ENCODE measurements around the gene ZNF574.

DNA sequence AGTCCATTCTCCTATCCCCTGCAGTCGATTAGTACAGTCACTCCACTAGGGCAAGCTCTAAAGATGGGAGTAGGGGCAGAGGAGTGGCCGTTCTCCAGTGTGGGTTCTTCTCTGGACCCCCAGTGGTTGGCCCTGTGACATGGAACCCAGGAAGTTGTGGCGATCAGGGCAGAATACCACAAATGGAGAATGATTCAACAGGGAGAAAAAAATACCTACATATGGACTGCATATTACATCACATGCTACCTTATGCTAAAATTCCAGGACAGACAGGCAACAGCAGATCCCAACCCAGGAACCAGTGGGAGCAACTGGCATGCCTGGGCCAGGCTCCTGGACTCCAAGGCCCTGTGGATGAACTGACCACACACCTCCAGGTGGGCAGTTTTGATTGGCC, 35.8 kb downstream of the ZNF574 start:
- no peak for TF ChIP-seq POLR2A (IDR thresholded peaks at IDR 0.05)
- TF ChIP-seq, protein P1, sequence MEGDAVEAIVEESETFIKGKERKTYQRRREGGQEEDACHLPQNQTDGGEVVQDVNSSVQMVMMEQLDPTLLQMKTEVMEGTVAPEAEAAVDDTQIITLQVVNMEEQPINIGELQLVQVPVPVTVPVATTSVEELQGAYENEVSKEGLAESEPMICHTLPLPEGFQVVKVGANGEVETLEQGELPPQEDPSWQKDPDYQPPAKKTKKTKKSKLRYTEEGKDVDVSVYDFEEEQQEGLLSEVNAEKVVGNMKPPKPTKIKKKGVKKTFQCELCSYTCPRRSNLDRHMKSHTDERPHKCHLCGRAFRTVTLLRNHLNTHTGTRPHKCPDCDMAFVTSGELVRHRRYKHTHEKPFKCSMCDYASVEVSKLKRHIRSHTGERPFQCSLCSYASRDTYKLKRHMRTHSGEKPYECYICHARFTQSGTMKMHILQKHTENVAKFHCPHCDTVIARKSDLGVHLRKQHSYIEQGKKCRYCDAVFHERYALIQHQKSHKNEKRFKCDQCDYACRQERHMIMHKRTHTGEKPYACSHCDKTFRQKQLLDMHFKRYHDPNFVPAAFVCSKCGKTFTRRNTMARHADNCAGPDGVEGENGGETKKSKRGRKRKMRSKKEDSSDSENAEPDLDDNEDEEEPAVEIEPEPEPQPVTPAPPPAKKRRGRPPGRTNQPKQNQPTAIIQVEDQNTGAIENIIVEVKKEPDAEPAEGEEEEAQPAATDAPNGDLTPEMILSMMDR (IDR thresholded peaks at IDR 0.05) = no peak
